ENCODE results near the gene PWWP2B. TPM values are rescaled to one million over a fixed set of nuclear protein-coding genes. Genes with fewer than 3 reads are reported as not detected.
A peak's percentile ranks its signal among the peaks of the same experiment; 100 is the strongest.

PWWP2B gene
- total and polyA plus RNA-seq, 2 of the 13 experiments (the other 11 are each of a cell fraction or from before 2014, with no cell fraction given), result 2.3 to 4.7 TPM

DNA sequence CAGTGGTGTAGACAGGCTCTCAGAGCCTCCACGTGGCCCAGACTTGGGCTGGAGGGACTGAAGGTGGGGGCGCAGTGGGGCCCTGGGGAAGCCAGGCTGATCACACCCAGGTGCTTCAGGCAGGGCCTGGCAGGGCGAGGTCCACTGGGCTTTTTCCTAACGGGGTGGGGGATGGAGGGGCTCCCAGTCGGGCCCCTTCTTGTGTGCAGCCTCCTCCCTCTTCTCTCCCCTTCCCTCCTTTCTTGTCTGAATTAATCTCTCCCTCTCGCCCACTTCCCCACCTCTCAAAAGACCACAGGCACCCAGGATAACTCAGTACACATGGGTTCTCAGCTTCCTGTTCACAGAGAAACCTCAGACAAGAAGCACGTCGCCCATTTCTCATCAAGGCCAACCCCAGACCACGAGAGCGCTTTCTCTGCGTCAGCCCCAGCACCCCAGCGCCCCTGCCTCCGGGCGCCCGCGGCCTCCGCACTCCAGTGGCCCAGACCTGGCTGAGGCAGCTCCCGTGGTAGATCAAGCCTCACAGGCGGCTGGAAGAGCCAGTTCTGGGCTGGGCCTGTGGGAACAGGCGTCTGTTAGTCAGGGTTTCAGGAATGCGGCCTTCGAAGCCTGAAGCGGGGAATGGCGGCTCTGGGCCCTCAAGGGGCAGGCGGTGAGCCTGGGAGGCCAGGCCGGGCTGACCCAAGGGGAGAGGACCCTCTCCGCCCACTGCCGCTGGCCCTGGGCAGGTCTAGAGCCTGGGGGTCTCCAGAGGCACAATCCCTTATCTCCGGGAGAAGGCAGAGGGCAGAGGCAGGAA is 50.6 kb downstream of the PWWP2B start (continued):
- TF ChIP-seq ZNF629 (CRISPR knock-in tag; conservative IDR thresholded peaks at IDR 0.05), result 0 out of 2 replicates have a peak, but pooled peaks have one; percentile 20
- TF ChIP-seq RAD21 (CRISPR knock-in tag; IDR thresholded peaks at IDR 0.05), result 0 out of 2 replicates have a peak, but pooled peaks have one; percentile 9
- TF ChIP-seq ZIK1 (CRISPR knock-in tag; IDR thresholded peaks at IDR 0.05; ENCODE audit: borderline replicate concordance, low read depth), result no peak
- TF ChIP-seq ZNF850 (CRISPR knock-in tag; conservative IDR thresholded peaks at IDR 0.05), result no peak
- TF ChIP-seq ZNF724P (CRISPR knock-in tag; IDR thresholded peaks at IDR 0.05; ENCODE audit: borderline replicate concordance), result no peak
- TF ChIP-seq ZMAT3 (CRISPR knock-in tag; conservative IDR thresholded peaks at IDR 0.05), result 0 out of 2 replicates have a peak, but pooled peaks have one; percentile 16
- TF ChIP-seq CHCHD3 (CRISPR knock-in tag; IDR thresholded peaks at IDR 0.05), result no peak
- no peak for TF ChIP-seq YEATS2 (CRISPR knock-in tag; IDR thresholded peaks at IDR 0.05; ENCODE audit: borderline replicate concordance)
- no peak for TF ChIP-seq SMAD3 (CRISPR knock-in tag; IDR thresholded peaks at IDR 0.05)
- TF ChIP-seq, protein P1, sequence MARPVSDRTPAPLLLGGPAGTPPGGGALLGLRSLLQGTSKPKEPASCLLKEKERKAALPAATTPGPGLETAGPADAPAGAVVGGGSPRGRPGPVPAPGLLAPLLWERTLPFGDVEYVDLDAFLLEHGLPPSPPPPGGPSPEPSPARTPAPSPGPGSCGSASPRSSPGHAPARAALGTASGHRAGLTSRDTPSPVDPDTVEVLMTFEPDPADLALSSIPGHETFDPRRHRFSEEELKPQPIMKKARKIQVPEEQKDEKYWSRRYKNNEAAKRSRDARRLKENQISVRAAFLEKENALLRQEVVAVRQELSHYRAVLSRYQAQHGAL (CRISPR knock-in tag; IDR thresholded peaks at IDR 0.05; ENCODE audit: not compliant biosample characterization), result no peak
- TF ChIP-seq TGIF2 (CRISPR knock-in tag; IDR thresholded peaks at IDR 0.05), result no peak
- TF ChIP-seq ZNF772 (CRISPR knock-in tag; IDR thresholded peaks at IDR 0.05), result no peak
- no peak for TF ChIP-seq ZFAT (CRISPR knock-in tag; conservative IDR thresholded peaks at IDR 0.05)
- 0 out of 2 replicates have a peak, but pooled peaks have one; percentile 38 for TF ChIP-seq MTF2 (CRISPR knock-in tag; IDR thresholded peaks at IDR 0.05; ENCODE audit: borderline replicate concordance)
- TF ChIP-seq REPIN1 (CRISPR knock-in tag; IDR thresholded peaks at IDR 0.05; ENCODE audit: borderline replicate concordance, low read depth), result no peak
- TF ChIP-seq, protein P2, sequence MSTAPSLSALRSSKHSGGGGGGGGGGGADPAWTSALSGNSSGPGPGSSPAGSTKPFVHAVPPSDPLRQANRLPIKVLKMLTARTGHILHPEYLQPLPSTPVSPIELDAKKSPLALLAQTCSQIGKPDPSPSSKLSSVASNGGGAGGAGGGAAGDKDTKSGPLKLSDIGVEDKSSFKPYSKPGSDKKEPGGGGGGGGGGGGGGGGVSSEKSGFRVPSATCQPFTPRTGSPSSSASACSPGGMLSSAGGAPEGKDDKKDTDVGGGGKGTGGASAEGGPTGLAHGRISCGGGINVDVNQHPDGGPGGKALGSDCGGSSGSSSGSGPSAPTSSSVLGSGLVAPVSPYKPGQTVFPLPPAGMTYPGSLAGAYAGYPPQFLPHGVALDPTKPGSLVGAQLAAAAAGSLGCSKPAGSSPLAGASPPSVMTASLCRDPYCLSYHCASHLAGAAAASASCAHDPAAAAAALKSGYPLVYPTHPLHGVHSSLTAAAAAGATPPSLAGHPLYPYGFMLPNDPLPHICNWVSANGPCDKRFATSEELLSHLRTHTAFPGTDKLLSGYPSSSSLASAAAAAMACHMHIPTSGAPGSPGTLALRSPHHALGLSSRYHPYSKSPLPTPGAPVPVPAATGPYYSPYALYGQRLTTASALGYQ (CRISPR knock-in tag; IDR thresholded peaks at IDR 0.05), result peak; percentile 50; the same call in 1 of the 2 replicates
- TF ChIP-seq, protein P3, sequence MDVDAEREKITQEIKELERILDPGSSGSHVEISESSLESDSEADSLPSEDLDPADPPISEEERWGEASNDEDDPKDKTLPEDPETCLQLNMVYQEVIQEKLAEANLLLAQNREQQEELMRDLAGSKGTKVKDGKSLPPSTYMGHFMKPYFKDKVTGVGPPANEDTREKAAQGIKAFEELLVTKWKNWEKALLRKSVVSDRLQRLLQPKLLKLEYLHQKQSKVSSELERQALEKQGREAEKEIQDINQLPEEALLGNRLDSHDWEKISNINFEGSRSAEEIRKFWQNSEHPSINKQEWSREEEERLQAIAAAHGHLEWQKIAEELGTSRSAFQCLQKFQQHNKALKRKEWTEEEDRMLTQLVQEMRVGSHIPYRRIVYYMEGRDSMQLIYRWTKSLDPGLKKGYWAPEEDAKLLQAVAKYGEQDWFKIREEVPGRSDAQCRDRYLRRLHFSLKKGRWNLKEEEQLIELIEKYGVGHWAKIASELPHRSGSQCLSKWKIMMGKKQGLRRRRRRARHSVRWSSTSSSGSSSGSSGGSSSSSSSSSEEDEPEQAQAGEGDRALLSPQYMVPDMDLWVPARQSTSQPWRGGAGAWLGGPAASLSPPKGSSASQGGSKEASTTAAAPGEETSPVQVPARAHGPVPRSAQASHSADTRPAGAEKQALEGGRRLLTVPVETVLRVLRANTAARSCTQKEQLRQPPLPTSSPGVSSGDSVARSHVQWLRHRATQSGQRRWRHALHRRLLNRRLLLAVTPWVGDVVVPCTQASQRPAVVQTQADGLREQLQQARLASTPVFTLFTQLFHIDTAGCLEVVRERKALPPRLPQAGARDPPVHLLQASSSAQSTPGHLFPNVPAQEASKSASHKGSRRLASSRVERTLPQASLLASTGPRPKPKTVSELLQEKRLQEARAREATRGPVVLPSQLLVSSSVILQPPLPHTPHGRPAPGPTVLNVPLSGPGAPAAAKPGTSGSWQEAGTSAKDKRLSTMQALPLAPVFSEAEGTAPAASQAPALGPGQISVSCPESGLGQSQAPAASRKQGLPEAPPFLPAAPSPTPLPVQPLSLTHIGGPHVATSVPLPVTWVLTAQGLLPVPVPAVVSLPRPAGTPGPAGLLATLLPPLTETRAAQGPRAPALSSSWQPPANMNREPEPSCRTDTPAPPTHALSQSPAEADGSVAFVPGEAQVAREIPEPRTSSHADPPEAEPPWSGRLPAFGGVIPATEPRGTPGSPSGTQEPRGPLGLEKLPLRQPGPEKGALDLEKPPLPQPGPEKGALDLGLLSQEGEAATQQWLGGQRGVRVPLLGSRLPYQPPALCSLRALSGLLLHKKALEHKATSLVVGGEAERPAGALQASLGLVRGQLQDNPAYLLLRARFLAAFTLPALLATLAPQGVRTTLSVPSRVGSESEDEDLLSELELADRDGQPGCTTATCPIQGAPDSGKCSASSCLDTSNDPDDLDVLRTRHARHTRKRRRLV (CRISPR knock-in tag; IDR thresholded peaks at IDR 0.05), result no peak
- TF ChIP-seq, protein P4, sequence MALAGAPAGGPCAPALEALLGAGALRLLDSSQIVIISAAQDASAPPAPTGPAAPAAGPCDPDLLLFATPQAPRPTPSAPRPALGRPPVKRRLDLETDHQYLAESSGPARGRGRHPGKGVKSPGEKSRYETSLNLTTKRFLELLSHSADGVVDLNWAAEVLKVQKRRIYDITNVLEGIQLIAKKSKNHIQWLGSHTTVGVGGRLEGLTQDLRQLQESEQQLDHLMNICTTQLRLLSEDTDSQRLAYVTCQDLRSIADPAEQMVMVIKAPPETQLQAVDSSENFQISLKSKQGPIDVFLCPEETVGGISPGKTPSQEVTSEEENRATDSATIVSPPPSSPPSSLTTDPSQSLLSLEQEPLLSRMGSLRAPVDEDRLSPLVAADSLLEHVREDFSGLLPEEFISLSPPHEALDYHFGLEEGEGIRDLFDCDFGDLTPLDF (CRISPR knock-in tag; IDR thresholded peaks at IDR 0.05), result no peak
- no peak for TF ChIP-seq HOXA7 (CRISPR knock-in tag; IDR thresholded peaks at IDR 0.05)
- 0 out of 2 replicates have a peak, but pooled peaks have one; percentile 52 for TF ChIP-seq RNF2 (conservative IDR thresholded peaks at IDR 0.05; ENCODE audit: low read depth)
- no peak for TF ChIP-seq PHF5A (CRISPR knock-in tag; IDR thresholded peaks at IDR 0.05; ENCODE audit: low read depth, unreplicated experiment)
